Measurements from ENCODE around the gene CEACAM21.
A peak's percentile ranks its signal among the peaks of the same experiment; 100 is the strongest.

The CEACAM21 gene

DNA sequence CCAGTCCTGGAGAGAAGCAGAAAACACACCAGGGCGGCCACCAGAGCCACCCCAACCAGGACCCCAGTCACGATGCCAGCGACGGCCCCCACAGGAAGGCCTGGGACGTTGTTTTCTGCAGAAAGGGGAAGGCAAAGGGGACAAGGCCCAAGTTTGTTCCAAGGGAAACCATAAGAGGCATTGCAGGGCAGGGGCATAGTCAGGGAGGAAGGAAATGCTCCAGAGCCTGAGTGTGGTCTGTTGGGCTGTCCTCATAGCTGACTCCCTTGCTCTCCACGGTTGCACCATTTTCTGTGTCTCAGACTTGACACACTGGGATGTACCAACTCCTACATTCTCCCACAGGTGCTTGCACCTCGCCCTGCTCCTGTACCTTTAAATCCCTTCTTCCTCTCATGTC is 45.7 kb downstream of the CEACAM21 start:
- DNase-seq: no peak

DNA sequence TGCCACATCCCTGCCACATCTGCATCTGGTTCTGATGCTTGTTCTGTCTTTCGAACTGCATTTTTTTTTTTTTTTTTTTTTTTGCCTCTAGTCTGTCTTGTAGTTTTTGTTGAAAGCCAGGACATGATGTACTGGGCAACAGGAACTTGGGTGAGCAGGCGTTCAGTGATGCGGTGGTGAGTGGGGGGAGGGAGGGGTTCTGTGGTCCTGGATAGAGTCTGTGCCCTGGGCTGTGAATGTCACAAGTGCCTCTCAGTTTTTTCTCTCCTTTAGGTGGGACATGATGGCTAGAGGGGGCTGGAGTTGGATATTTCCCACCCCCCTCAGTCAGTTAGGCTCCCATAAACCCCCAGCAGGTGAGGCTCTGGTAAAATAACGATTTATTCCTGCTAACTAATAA is 47.4 kb downstream of the CEACAM21 start:
- DNase-seq: no peak

DNA sequence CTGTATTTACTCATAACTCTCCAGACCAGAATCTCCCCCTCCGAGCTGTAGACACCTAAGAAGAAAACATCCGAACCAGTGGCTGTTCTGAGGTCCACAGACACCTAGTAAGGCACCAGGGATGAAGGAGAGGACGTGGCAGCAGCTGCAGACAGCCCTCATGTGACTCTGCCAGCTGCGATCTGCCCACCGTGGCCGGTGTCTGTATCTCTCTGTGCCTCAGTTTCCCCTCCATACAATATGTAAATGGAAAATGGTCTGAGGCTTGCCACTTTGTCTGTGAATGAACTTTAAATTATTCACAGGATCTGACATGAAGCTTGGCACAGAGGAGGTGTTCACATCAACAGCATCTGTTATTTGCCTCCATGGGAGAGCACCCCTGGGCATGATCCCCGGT is 48.5 kb downstream of the CEACAM21 start:
- no peak for DNase-seq

DNA sequence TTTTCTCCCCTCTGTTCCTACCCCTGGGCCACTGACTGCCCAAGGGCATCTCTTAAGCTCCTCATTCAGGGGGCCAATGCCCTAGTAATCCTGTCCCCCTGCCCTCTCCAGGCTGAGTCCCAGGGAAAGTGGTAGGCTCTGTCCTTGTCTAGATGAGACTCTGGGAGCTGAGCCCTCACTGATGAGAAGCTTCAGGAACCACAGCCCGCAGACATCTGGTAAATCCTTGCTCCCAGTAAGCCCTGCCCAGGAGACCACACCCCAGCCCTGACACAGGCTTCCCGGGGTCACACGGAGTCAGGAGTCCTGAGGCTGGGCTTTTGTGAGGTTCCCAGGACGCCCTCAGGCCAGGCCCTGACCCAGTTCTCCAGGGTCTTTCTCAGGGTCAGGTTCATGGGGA is 49.0 kb downstream of the CEACAM21 start:
- no peak for DNase-seq

DNA sequence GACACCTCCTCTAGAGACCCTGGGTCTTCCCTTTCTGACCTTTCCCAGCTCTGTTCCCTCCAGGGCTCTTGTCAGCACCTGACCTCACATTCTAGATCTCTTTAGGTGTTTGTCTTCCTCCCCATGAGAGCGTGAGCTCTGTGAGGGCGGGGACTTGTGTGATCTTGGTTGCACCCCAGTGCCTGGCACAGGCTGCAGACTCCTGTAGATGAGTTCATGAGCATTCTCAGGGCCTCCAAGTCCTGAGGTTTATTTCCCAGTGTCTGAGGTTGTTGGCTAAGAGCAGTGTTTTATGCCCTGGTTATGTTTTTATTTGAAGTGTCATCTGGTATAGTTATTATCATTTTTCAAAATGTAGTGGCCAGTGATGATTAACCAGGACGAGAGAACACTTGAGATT is 50.3 kb downstream of the CEACAM21 start:
- no peak for DNase-seq

DNA sequence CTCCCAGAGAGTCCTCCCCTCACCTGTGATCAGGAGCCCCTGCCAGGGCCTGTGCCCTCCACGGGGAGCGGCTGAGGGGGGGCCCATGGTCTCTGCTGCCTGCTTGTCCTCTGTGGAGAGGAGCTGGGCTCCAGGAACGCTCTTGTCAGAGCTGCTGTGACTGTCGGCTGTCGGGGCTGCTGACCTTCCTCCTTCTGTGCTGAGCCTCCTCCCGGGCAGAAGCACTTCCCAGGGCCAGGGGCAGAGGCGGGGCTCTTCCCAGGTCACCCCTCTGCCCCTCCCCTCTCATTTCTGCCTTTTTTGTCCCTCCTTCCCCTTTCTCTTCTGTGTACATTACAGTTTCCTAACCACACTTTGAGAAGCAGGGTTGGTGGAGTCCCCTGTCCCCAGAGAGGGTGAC is 50.9 kb downstream of the CEACAM21 start, which contains the start of gene CEACAM4:
TSS of gene CEACAM4 (minus strand) at position 198 of the 400 bp plus-strand sequence. CDS start at position 87, 111 bp downstream.
- DNase-seq: peak; percentile 5

DNA sequence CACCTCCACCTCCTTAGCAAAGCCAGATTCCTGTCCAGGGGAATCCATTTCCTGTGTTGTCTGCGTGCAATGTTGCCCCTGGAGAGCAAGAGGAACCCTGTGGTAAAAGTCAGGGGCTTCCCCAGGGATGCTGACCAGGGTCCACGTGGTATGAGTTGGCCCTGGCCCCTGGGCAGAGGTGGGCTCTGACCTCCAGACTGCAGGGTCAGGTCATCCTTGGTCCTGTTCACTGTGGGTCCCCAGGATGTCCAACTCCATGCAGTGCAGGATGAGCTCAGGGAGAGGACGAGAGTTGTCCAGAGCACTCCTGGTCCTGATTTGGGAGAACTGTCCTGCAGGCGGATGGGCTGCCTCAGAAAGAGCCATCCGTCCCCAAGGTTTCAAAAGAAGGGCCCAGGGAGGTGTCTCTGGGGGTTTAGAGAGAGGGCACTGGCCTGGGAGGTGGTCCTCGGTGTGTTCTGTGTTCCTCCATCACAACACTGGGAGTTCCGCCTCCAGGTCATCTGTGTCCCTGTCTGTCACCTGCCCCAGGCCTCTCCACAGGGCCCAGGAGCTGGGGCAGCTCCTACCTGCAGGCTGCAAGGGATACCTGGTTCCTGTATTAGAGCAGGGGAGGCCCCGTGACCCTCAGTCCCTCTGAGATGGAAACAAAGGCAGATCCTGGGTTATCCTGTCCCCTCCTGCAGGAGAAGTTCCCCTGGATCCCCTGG is 52.2 kb downstream of the CEACAM21 start:
- no peak for DNase-seq
